K562 (cell line): ENCODE results near the gene SLC24A3. TPM values are rescaled to one million over a fixed set of nuclear protein-coding genes. Genes with fewer than 3 reads are reported as not detected.

Source experiments
- ATAC-seq: fragments of 200-7000 bp; cut with Tn5 transposase; 3 replicates; pipeline ENCODE4 v1.9.1; 2020; ENCODE audit warnings: moderate library complexity
- BruUV-seq: library from RNA; stranded (reverse); fragments of 400-500 nt; replicated peaks from 2 replicates; lab custom pipeline; 2021; lab: Mats Ljungman, UMichigan
- CTCF ChIA-PET: fragments of 300-600 bp; formaldehyde crosslinking; extraction: SDS; loops from one replicate; lab custom pipeline; 2021; ENCODE audit warnings: low intra/inter-chr PET ratio; lab: Yijun Ruan, JAX
- POLR2A ChIA-PET: fragments of 300-600, 350-650 bp; sonication (Branson Sonifier 250); formaldehyde crosslinking; extraction: SDS; loops from one replicate; lab custom pipeline; 2021; ENCODE audit warnings: antibody characterized with exemption, inconsistent platforms; lab: Yijun Ruan, JAX
- DNase-seq, 4 experiments: peaks; one replicate each; pipeline versions ENCODE4 v3.0.0 to v3.0.0-alpha.2; 2011 to 2018; ENCODE audit warnings: low spot score in 3 of 4, mixed read lengths in 3 of 4; ENCODE audit errors: extremely low read depth in 1 of 4
- FAIRE-seq: peaks from 2 replicates; lab custom pipeline; 2011; peaks lifted over from hg19 to GRCh38; lab: Jason Lieb, UNC
- H2AFZ ChIP-seq: 2 replicates; pipeline ENCODE4 v1.6.0; 2011; ENCODE audit warnings: low read depth, low read length, control low read depth, inconsistent platforms
- H3K27ac ChIP-seq: fragments of 200-600 bp; 3 replicates; pipeline ENCODE4 v1.8.0; 2011; ENCODE audit warnings: low read depth, mild to moderate bottlenecking, control low read depth, inconsistent platforms, low read length, moderate library complexity, mixed read lengths; ENCODE audit errors: extremely low read depth
- H3K27me3 ChIP-seq, 2 experiments: fragments of 300-600 bp in 1 of 2; 2 replicates in 1 of 2; 3 replicates in 1 of 2; pipeline versions ENCODE4 v1.6.0 to v1.8.0; 2011; ENCODE audit warnings: inconsistent platforms in 2 of 2, low read length in 2 of 2, mild to moderate bottlenecking in 1 of 2, mixed read lengths in 1 of 2, moderate library complexity in 1 of 2; ENCODE audit not compliant: control insufficient read depth in 2 of 2, insufficient read depth in 2 of 2
- H3K36me3 ChIP-seq: fragments of 300-600 bp; 3 replicates; pipeline ENCODE4 v1.8.0; 2011; ENCODE audit warnings: mild to moderate bottlenecking, low read length, inconsistent platforms; ENCODE audit not compliant: control insufficient read depth, insufficient read depth
- H3K4me1 ChIP-seq, 2 experiments: fragments of 200-600 bp in 1 of 2; replicated peaks in 1 of 2; 2 replicates in 1 of 2; 3 replicates in 1 of 2; pipeline versions ENCODE4 v1.5.1 to v1.8.0; 2011; ENCODE audit warnings: inconsistent platforms in 2 of 2, low read length in 2 of 2, mild to moderate bottlenecking in 1 of 2, mixed read lengths in 1 of 2, moderate library complexity in 1 of 2; ENCODE audit not compliant: control insufficient read depth in 2 of 2, insufficient read depth in 2 of 2
- H3K4me2 ChIP-seq: 2 replicates; pipeline ENCODE4 v1.6.1; 2011; ENCODE audit warnings: low read length, control low read depth, inconsistent platforms, mixed read lengths; ENCODE audit not compliant: insufficient read depth
- H3K4me3 ChIP-seq: fragments of 200-600 bp; sonication (generic), shearing (Covaris generic); 2 replicates; pipeline ENCODE4 v1.5.1; 2016; ENCODE audit warnings: control low read depth, inconsistent platforms
- H3K79me2 ChIP-seq: fragments of 200-600 bp; 3 replicates; pipeline ENCODE4 v1.8.0; 2011; ENCODE audit warnings: low read length, inconsistent platforms; ENCODE audit not compliant: control insufficient read depth, insufficient read depth
- H3K9ac ChIP-seq, 2 experiments: 2 replicates each; pipeline versions ENCODE4 v1.6.0 to v1.6.1; 2011; ENCODE audit warnings: low read depth in 2 of 2, low read length in 2 of 2, control low read depth in 1 of 2, inconsistent platforms in 1 of 2, mild to moderate bottlenecking in 1 of 2, mixed read lengths in 1 of 2; ENCODE audit not compliant: insufficient read depth in 1 of 2
- H3K9me1 ChIP-seq: one replicate; pipeline ENCODE4 v1.6.0; 2011; ENCODE audit warnings: inconsistent platforms, mild to moderate bottlenecking, low read length, moderate library complexity; ENCODE audit not compliant: control insufficient read depth, insufficient read depth
- H3K9me3 ChIP-seq: replicated peaks from 2 replicates; pipeline ENCODE4 v1.5.1; 2011; ENCODE audit warnings: low read depth, low read length, inconsistent platforms; ENCODE audit not compliant: control insufficient read depth, insufficient read depth
- H4K20me1 ChIP-seq: replicated peaks from 2 replicates; pipeline ENCODE4 v1.6.1; 2011; ENCODE audit warnings: low read length, inconsistent platforms, mixed read lengths; ENCODE audit not compliant: control insufficient read depth, insufficient read depth
- RAD21 ChIP-seq, 2 experiments: fragments of 250-450 bp in 1 of 2; fragments of 450-650 bp in 1 of 2; sonication (Bioruptor Pico) in 1 of 2; formaldehyde crosslinking in 1 of 2; IDR thresholded peaks in 1 of 2; conservative IDR thresholded peaks in 1 of 2; 2 replicates each; pipeline versions ENCODE4 v1.4.0 to v1.8.0; 2020 to 2022; ENCODE audit warnings: mild to moderate bottlenecking in 2 of 2, moderate library complexity in 1 of 2
- SMC3 ChIP-seq: conservative IDR thresholded peaks from 2 replicates; pipeline ENCODE4 v1.6.1; 2011; ENCODE audit warnings: low read depth, low read length, improper control_type of control experiment; ENCODE audit not compliant: insufficient read depth
- ZC3H11A ChIP-seq: IDR thresholded peaks from 2 replicates; pipeline ENCODE4 v1.6.1; 2012; ENCODE audit warnings: low read depth, low read length, improper control_type of control experiment
- WGBS: fragments of 100-300 bp; shearing (Covaris generic); methylation state at CpG from one replicate; pipeline ENCODE4 v1.1.6; 2016; ENCODE audit warnings: low coverage, mixed read lengths; ENCODE audit not compliant: insufficient coverage; ENCODE audit errors: missing lambda C conversion rate; 5-methylcytosine and 5-hydroxymethylcytosine counted together
- in situ Hi-C: fragments of 300-500 bp; cut with MboI; formaldehyde crosslinking; loops from 4 replicates; pipeline ENCODE4 v1.15.0; 2018; ENCODE audit warnings: inconsistent platforms, mixed read lengths
- intact Hi-C: fragments of 100-400 bp; cut with micrococcal nuclease; formaldehyde crosslinking; loops from 2 replicates; pipeline ENCODE4 v1.14.2; 2022
- polyA plus RNA-seq, 8 experiments: library from polyadenylated mRNA; depleted of rRNA in 4 of 8; stranded (reverse) in 5 of 8; unstranded in 3 of 8; fragments of >200 nt; fragmentation: Nextera tagmentation in 2 of 8; fragmentation: Illumina TruSeq in 1 of 8; extraction: Ambion mirVana in 2 of 8; extraction: Trizol in 1 of 8; gene quantifications; 2 replicates each; pipeline versions ENCODE4 v1.2.1 to v1.2.3, GENCODE V29; 2011 to 2014; ENCODE audit warnings: inconsistent platforms in 1 of 8, missing spikeins in 1 of 8
- total RNA-seq, 7 experiments: library from RNA; depleted of rRNA in 6 of 7; stranded (reverse); fragments of >200 nt in 6 of 7; fragmentation: Illumina TruSeq in 2 of 7; extraction: Trizol in 2 of 7; gene quantifications; 2 replicates each; pipeline versions ENCODE4 v1.2.1 to v1.2.3, GENCODE V29; 2011 to 2021; ENCODE audit warnings: low replicate concordance in 1 of 7
- TF ChIP-seq, protein P1 (sequence below): fragments of 150-350 bp; conservative IDR thresholded peaks from 2 replicates; pipeline ENCODE4 v1.6.1; 2014; ENCODE audit warnings: low read length
- TF ChIP-seq, protein P2 (sequence below), 3 experiments: IDR thresholded peaks in 2 of 3; conservative IDR thresholded peaks in 1 of 3; 2 replicates each; pipeline ENCODE4 v1.5.1; 2011 to 2012; ENCODE audit warnings: low read length in 3 of 3, mild to moderate bottlenecking in 3 of 3, control low read depth in 2 of 3, improper control_type of control experiment in 1 of 3, inconsistent platforms in 1 of 3, low read depth in 1 of 3, mixed read lengths in 1 of 3, moderate library complexity in 1 of 3; ENCODE audit not compliant: insufficient read depth in 2 of 3

Gene SLC24A3
- total and polyA plus RNA-seq, 9 of the 15 experiments (the other 6 are each of a cell fraction or from before 2014, with no cell fraction given), result not detected

DNA sequence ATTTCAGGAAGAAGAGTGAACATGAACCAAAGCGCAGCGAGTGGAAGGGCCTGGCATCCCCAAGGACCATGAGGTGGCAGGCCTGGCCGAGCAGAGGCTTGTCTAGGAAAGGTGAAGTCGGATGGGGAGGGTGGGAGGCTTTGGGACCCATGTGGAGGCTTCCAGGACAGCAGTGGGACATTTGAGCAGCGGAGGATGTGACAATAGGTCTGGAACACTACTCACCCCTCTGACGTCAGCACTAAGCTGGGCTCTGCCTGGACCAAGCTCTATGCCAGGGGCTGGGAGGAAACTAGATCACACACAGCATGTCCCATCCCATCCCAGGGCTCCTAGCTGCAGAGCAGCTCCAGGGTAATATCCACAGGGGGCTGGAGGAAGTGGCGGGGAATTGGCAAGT lies 370.3 kb downstream of the SLC24A3 start (continued):
- TF ChIP-seq, protein P1, sequence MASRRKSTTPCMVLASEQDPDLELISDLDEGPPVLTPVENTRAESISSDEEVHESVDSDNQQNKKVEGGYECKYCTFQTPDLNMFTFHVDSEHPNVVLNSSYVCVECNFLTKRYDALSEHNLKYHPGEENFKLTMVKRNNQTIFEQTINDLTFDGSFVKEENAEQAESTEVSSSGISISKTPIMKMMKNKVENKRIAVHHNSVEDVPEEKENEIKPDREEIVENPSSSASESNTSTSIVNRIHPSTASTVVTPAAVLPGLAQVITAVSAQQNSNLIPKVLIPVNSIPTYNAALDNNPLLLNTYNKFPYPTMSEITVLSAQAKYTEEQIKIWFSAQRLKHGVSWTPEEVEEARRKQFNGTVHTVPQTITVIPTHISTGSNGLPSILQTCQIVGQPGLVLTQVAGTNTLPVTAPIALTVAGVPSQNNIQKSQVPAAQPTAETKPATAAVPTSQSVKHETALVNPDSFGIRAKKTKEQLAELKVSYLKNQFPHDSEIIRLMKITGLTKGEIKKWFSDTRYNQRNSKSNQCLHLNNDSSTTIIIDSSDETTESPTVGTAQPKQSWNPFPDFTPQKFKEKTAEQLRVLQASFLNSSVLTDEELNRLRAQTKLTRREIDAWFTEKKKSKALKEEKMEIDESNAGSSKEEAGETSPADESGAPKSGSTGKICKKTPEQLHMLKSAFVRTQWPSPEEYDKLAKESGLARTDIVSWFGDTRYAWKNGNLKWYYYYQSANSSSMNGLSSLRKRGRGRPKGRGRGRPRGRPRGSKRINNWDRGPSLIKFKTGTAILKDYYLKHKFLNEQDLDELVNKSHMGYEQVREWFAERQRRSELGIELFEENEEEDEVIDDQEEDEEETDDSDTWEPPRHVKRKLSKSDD, result no peak
- TF ChIP-seq, all 486 proteins: peak for 0

DNA sequence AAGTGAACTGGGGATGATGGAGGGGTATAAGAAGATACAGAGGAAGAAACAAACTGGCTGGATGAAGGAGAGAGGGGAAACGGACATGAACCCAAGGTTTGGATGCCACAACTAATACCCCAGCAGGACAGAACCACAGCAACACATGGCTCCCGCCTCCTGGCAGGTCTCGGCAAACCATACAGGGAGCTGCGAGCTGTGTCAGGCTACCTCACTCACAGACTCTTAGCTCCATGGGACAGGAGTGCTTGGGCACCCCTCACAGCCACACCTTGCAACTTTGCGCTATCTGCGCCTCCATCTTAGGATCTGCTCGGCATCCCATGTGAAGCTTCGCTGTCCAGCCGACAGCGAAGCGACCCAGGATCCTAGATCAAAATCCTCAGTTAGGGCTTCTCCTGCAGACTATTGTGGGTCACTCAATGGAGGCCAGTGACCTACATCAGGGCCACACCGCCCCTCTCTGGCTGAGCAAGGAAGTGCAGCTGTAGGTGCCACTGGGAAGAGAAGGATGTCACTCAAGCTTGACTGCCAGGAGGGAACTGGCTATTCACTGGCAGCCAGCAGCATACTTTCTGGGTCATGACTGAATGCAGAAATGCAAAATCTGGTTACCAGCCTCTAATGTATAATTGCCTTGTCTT lies 371.2 kb downstream of the SLC24A3 start:
- intact Hi-C loops (loop anchor here (2.0 to 10.0 kb wide), 2 partner anchors 377 to 1169 kb away; no protein-coding TSS in a partner anchor), in situ Hi-C loops (loop anchor here (25.0 kb wide), 1 partner anchor 371 kb away; the partner anchor contains the start of gene SLC24A3)
- Histone ChIP-seq H2AFZ (no peak overlapping the region), H4K20me1 (no peaks in the 10 kb centered on the region; the same call in 1 of the 2 replicates), H3K4me3 (no peak overlapping the region), H3K9me1 (no peaks in the 10 kb centered on the region), H3K36me3 (no peaks in the 10 kb centered on the region), H3K27me3 (no peaks in the 10 kb centered on the region; a peak in 1 of 5 replicates), H3K4me2 (no peak overlapping the region), H3K27ac (no peak overlapping the region), H3K79me2 (no peaks in the 10 kb centered on the region), H3K9me3 (no peaks in the 10 kb centered on the region), H3K9ac (no peak overlapping the region), H3K4me1 (no peaks in the 10 kb centered on the region)
- CTCF ChIA-PET, result interaction anchor here (0.7 to 0.8 kb wide), 2 partner anchors 376 to 378 kb away, joined by 3 to 8 read pairs; no protein-coding TSS in a partner anchor
- peak; percentile 92 for ATAC-seq
- FAIRE-seq, result no peak
- 0% methylated on average over 2 of the region's 12 CpGs for WGBS
- POLR2A ChIA-PET, result interaction anchor here (0.6 kb wide), 1 partner anchor 299 kb away, joined by 6 read pairs; no protein-coding TSS in a partner anchor
- no TSS peak for BruUV-seq
- DNase-seq, result peak; percentile 56 to 70 (median 62)
- TF ChIP-seq RAD21 (CRISPR knock-in tag; conservative IDR thresholded peaks at IDR 0.05 in 1 of 2, IDR thresholded peaks at IDR 0.05 in 1 of 2), result peak; percentile 47 to 72
- TF ChIP-seq ZC3H11A, result no peak
- TF ChIP-seq, protein P2, sequence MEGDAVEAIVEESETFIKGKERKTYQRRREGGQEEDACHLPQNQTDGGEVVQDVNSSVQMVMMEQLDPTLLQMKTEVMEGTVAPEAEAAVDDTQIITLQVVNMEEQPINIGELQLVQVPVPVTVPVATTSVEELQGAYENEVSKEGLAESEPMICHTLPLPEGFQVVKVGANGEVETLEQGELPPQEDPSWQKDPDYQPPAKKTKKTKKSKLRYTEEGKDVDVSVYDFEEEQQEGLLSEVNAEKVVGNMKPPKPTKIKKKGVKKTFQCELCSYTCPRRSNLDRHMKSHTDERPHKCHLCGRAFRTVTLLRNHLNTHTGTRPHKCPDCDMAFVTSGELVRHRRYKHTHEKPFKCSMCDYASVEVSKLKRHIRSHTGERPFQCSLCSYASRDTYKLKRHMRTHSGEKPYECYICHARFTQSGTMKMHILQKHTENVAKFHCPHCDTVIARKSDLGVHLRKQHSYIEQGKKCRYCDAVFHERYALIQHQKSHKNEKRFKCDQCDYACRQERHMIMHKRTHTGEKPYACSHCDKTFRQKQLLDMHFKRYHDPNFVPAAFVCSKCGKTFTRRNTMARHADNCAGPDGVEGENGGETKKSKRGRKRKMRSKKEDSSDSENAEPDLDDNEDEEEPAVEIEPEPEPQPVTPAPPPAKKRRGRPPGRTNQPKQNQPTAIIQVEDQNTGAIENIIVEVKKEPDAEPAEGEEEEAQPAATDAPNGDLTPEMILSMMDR (IDR thresholded peaks at IDR 0.05 in 2 of 3, conservative IDR thresholded peaks at IDR 0.05 in 1 of 3; ENCODE audit: insufficient read depth in 2 of 3, low read depth in 1 of 3, low read length in 3 of 3), result peak; percentile 62 to 81 (median 65)
- peak; percentile 33; the same call in 1 of the 2 replicates for TF ChIP-seq SMC3
